ENCODE data around the gene TIMP4. TPM values are rescaled to one million over a fixed set of nuclear protein-coding genes. Genes with fewer than 3 reads are reported as not detected.

The TIMP4 gene
- total and polyA plus RNA-seq, 2 donors (not counting 1 experiment from before 2014, with no cell fraction given): not detected

DNA sequence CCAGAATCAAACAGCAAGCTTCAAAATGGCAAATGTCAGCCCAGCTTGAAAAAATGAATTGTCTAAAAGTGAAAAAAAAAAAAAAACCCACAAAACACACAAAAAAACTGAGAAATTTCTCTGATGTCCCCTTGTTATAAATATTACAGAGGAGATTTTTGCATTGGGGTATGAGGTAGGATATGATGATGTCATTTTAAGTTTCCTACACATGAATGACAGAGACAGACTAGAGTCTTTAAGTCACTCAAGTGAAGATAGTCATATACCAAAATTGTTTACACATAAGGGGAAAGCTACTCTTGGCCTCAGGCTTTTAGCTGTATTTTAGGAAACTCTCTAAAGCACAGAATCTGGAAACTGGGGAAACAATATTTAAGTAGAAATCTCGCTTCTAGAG, 32.9 kb downstream of the TIMP4 start:
- Mint-ChIP-seq H3K27me3 (peaks cover 34% of the 10 kb centered on the region), H3K4me1 (peaks cover 2% of the 10 kb centered on the region), H3K9me3 (ENCODE audit: insufficient read depth) (no peaks in the 10 kb centered on the region), H3K27ac (no peak overlapping the region), H3K4me3 (no peak overlapping the region)
- TF ChIP-seq EZH2 (IDR thresholded peaks at IDR 0.05; ENCODE audit: borderline replicate concordance, insufficient read depth, low read depth, low read length, poor library complexity, severe bottlenecking) (no peak), CTCF (IDR thresholded peaks at IDR 0.05) (no peak)
- CTCF ChIA-PET: no interaction called here
- DNase-seq (no peak), ATAC-seq (ENCODE audit: low read depth) (no peak)
- WGBS (ENCODE audit: insufficient coverage): 88% methylated on average over 1 of the region's 1 CpG
- no peak overlapping the region for H2AFZ ChIP-seq (ENCODE audit: insufficient read depth, low read depth, low read length, poor library complexity, severe bottlenecking)
- H3K27me3 ChIP-seq (replicated peaks in 1 of 4; ENCODE audit: control extremely low read depth in 1 of 4, control insufficient read depth in 3 of 4, insufficient read depth in 4 of 4, low read length in 3 of 4): peaks cover 0 to 4% (median 0%) of the 10 kb centered on the region in 4 experiments
- no peaks in the 10 kb centered on the region for H3K4me1 ChIP-seq (ENCODE audit: control insufficient read depth in 2 of 2, insufficient read depth in 2 of 2, low read length in 2 of 2)
- POLR2A ChIA-PET: no interaction called here
- no peak overlapping the region for H3K4me2 ChIP-seq (replicated peaks; ENCODE audit: low read depth, low read length, poor library complexity, severe bottlenecking)
- no peaks in the 10 kb centered on the region for H4K20me1 ChIP-seq (ENCODE audit: control insufficient read depth, insufficient read depth, low read length, poor library complexity, severe bottlenecking)
- H3K27ac ChIP-seq (ENCODE audit: low read length in 2 of 2): no peak overlapping the region
- H3K4me3 ChIP-seq (ENCODE audit: control extremely low read depth in 1 of 5, extremely low read depth in 1 of 5, insufficient read depth in 1 of 5, low read depth in 2 of 5, low read length in 4 of 5): no peak overlapping the region
- H3K9ac ChIP-seq (ENCODE audit: low read length): no peak overlapping the region
- no peaks in the 10 kb centered on the region for H3K36me3 ChIP-seq (replicated peaks in 1 of 2; ENCODE audit: control extremely low read depth in 1 of 2, control insufficient read depth in 1 of 2, extremely low read depth in 1 of 2, insufficient read depth in 2 of 2, low read length in 1 of 2)
- intact Hi-C loops (cut with micrococcal nuclease): no loop called here
- H3K79me2 ChIP-seq (ENCODE audit: control insufficient read depth, insufficient read depth, low read length): no peaks in the 10 kb centered on the region
- no peaks in the 10 kb centered on the region for H3K9me3 ChIP-seq (ENCODE audit: control extremely low read depth in 1 of 3, control insufficient read depth in 2 of 3, insufficient read depth in 1 of 3, low read length in 2 of 3)

DNA sequence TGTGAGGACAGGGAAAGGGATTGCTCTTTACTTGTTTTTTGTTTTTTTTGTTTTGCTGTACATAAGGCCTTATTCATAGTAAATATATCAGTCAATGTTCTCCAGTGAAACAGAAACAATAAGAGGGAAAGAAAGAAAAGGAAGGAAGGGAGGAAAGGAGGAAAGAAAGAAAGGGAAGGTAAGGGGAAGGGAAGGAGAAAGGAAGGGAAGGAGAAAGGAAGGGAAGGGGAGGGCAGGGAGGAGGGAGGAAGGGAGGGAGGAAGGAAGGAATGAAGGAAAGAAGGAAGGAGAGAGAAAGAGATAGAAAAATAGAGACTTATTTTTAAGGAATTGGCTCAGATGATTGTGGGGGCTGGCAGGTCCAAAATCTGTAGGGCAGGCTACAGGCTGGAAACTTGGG, 37.2 kb downstream of the TIMP4 start:
- H3K27ac ChIP-seq (ENCODE audit: low read length in 2 of 2): no peak overlapping the region
- H3K79me2 ChIP-seq (ENCODE audit: control insufficient read depth, insufficient read depth, low read length): no peaks in the 10 kb centered on the region
- no peaks in the 10 kb centered on the region for H4K20me1 ChIP-seq (ENCODE audit: control insufficient read depth, insufficient read depth, low read length, poor library complexity, severe bottlenecking)
- ChIA-PET POLR2A (no interaction called here), CTCF (no interaction called here)
- H3K9ac ChIP-seq (ENCODE audit: low read length): no peak overlapping the region
- H3K9me3 ChIP-seq (ENCODE audit: control extremely low read depth in 1 of 3, control insufficient read depth in 2 of 3, insufficient read depth in 1 of 3, low read length in 2 of 3): no peaks in the 10 kb centered on the region
- H3K27me3 ChIP-seq (replicated peaks in 1 of 4; ENCODE audit: control extremely low read depth in 1 of 4, control insufficient read depth in 3 of 4, insufficient read depth in 4 of 4, low read length in 3 of 4): peaks cover 0 to 3% (median 0%) of the 10 kb centered on the region in 4 experiments
- peaks cover 5% of the 10 kb centered on the region in 2 donors for H3K4me1 ChIP-seq (ENCODE audit: control insufficient read depth in 2 of 2, insufficient read depth in 2 of 2, low read length in 2 of 2)
- Mint-ChIP-seq H3K4me3 (no peak overlapping the region), H3K9me3 (ENCODE audit: insufficient read depth) (no peaks in the 10 kb centered on the region), H3K4me1 (peaks cover 9% of the 10 kb centered on the region), H3K27me3 (peaks cover 15% of the 10 kb centered on the region), H3K27ac (no peak overlapping the region)
- DNase-seq (no peak), ATAC-seq (ENCODE audit: low read depth) (no peak)
- H3K36me3 ChIP-seq (replicated peaks in 1 of 2; ENCODE audit: control extremely low read depth in 1 of 2, control insufficient read depth in 1 of 2, extremely low read depth in 1 of 2, insufficient read depth in 2 of 2, low read length in 1 of 2): no peaks in the 10 kb centered on the region
- no peak overlapping the region for H3K4me2 ChIP-seq (replicated peaks; ENCODE audit: low read depth, low read length, poor library complexity, severe bottlenecking)
- intact Hi-C loops (cut with micrococcal nuclease): no loop called here
- no peak overlapping the region for H2AFZ ChIP-seq (ENCODE audit: insufficient read depth, low read depth, low read length, poor library complexity, severe bottlenecking)
- H3K4me3 ChIP-seq (ENCODE audit: control extremely low read depth in 1 of 5, extremely low read depth in 1 of 5, insufficient read depth in 1 of 5, low read depth in 2 of 5, low read length in 4 of 5): no peak overlapping the region
- TF ChIP-seq CTCF (IDR thresholded peaks at IDR 0.05) (no peak), EZH2 (IDR thresholded peaks at IDR 0.05; ENCODE audit: borderline replicate concordance, insufficient read depth, low read depth, low read length, poor library complexity, severe bottlenecking) (no peak)
